ENCODE data around the gene LSP1.

Gene LSP1

DNA sequence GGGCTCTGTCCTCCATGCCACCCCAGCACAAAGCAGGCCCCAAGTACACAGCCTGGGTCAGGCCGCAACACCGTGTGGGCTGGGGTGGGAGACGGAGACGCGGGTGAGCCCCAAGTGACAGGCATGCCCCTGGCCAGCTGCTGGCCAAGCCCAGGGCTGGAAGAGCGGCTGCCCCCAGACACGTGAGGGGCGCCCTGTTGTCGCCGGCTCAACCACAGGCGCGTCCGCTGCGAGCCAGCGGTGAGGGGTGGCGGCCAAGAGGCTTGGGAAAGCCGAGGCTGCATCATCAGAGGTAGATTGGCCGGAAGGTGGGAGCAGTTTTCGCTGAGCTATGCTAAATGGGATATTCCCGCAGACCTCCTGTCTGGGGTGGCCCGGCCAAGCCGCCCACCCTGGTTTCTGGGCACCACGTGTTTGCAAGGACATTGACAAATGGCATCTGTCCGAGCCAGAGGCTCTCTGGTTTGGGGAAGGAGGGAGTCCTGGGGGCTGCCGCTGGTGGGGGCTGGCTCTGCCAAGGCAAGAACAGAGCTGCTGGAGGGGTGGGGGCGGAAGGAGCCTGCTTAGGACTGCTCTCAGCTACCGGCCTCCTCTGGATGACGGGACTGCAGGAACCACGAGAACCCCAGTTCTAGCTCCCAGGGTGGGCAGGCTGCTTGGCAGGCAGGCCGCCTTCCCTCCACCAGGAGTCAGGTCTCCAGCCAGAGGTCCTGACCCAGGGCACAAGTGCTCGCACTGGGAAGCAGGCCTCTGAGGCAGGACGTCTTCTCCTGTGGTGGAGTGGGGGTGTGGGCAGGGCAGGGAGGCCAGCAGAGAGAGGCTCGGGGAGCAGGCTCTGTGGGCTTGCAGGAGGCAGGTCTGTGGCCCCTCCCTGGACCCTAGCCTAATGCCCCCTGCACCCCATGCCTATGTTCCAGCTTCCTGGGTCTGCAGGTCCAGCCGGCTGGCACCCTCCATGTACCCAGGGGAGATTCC is 38.3 kb downstream of the LSP1 start:
- DNase-seq (ENCODE audit: low read depth), result no peak

DNA sequence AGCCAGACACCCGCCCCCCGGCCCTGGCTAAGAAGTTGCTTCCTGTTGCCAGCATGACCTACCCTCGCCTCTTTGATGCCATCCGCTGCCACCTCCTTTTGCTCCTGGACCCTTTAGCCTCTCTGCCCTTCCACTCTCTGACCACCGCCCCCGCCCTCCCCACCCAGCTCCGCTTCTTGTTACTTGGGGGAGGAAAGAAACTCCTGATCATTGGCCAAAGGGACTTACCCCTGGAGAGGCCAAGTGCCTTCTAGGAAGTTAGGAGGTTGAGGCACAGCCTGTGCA is 38.9 kb downstream of the LSP1 start, which contains the start of gene PRR33:
Gene PRR33 (minus strand): TSS at position 65 of the 285 bp plus-strand sequence. CDS start 1,311 bp downstream, outside the sequence.
- no peak for DNase-seq (ENCODE audit: low read depth)

DNA sequence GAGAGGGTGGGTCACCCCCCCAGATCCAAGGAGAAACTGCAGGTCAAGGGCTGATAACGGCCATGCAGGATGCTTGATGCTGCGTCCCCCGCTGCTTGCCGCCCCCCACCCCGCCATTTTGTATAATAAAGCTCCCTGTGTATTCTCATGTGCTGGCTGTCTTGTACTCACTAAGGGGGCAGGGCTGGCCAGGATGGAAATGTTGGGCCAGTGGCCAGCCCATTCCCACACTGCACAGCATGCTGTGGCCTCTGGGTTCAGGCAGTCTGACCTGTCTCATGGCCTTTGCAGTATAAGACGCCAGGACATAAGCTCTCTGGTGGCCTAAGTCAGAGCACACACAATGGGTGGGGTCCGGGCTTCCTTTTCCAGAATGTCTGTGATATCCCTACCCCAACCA is 39.2 kb downstream of the LSP1 start:
- DNase-seq (ENCODE audit: low read depth), result no peak

DNA sequence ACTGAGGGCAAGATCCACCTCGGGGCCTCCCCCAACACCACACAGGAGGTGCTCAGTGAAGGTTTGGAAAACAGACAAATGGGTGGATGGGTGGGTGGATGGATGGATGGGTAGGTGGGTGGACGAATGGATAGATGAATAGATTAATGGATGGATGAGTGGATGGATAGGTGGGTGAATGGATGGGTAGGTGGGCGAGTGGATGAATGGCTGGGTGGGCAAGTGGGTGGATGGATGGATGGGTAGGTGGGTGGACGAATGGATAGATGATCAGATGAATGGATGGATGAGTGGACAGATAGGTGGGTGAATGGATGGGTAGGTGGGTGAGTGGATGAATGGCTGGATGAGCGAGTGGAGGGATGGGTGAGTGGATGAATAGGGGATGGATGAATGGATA is 39.7 kb downstream of the LSP1 start:
- DNase-seq (ENCODE audit: low read depth), result no peak

DNA sequence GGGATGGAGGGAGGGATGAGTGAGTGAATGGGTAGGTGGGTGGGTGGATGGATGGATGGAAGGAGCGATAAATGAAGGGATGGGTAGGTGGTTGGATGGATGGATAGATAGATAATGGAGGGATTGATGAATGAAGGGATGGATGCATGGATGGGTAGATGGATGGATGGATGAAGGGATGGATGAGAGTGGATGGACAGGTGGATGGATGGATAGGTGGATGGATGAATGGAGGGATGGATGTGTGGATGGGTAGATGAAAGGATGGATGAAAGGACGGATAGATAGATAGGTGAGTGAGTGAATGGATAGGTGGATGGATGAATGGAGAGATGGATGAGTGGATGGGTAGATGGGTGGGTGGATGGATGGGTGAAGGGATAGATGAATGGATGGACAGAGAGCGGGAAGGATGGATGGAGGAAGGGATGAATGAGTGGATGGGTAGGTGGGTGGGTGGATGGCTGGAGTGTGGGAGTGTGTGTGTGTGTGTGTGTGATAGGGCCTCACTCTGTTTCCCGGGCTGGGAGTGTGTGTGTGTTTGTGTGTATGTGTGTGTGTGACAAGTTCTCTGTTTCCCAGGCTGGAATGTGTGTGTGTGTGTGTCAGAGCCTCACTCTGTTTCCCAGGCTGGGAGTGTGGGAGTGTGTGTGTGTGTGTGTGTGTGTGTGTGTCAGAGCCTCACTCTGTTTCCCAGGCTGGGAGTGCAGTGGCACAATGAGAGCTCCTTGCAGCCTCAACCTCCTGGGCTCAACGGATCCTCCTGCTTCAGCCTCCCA is 40.9 kb downstream of the LSP1 start:
- DNase-seq (ENCODE audit: low read depth), result no peak

DNA sequence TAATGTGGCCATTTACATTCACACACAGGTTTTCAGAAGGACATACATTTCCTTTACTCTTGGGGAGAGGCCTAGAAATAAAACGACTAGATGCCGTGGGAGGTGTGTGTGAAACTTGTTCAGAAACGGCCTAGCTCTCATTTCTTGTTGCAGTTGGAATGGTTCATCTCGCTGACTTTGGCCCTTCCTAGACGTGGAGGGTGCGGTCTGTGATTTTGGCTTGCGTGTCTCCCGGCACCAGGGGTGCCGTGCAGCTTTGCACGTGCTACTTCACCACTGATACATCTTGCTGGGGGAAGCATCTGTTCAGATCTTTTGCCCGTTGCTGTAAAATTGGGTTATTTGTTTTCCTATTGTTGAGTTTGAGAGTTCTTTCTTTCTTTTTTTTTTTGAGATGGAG is 41.9 kb downstream of the LSP1 start:
- no peak for DNase-seq (ENCODE audit: low read depth)

DNA sequence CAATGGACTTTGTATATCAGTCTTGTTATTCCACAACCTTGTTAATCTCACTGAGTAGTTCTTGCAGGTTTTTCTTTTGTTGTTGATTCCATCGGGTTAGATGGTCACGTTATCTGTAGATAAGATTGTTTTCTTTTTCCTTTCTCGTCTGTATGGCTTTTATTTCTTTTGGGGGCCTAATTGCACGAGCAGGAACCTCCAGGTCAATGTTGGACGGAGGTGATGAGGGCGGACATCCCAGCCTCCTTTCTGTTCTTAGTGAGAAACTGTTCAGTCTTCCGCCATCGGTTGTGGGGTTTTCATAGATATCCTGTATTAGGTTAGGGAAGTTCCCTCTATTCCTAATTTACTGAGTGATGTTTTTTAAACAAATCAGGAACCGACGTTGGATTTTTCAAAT is 43.6 kb downstream of the LSP1 start:
- no peak for DNase-seq (ENCODE audit: low read depth)

DNA sequence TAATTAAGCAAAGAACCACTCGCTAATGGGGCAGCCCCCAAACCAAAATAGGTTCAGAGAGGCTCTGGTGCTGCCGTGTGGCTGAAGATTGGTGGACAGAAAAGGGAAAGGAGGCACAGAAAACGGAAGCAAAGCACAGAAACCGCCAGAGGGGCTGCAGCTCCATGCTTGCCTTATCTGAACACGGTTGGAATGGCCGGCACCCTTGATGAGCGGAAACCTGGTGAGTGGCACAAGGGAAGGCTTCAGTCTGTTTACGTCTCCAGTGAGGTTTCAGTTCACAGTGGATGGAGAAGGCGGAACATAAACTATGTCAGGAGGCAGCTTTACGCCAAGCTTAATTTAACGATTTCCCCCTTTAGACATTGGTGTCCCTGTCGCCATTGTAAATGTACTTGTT is 44.0 kb downstream of the LSP1 start:
- DNase-seq (ENCODE audit: low read depth), result no peak

DNA sequence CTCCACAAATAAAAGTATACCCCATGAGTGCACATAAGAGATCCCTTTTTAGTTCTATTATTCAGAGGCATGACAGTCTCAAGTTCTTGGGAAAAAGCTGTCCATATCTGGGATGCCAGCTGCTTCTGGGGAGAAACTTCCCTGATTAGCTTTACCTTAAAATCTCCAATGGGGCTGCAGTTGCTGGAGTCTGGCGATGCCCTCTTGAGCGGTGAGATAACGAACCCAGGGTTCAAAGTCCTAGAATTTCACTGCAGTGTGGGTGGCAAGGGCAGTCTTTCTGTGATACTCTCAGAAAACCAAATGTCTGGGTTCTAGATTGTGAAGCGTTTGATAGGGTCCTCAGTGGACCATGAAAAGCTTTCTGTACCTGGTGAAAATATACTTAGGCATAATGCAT is 46.2 kb downstream of the LSP1 start:
- no peak for DNase-seq (ENCODE audit: low read depth)

DNA sequence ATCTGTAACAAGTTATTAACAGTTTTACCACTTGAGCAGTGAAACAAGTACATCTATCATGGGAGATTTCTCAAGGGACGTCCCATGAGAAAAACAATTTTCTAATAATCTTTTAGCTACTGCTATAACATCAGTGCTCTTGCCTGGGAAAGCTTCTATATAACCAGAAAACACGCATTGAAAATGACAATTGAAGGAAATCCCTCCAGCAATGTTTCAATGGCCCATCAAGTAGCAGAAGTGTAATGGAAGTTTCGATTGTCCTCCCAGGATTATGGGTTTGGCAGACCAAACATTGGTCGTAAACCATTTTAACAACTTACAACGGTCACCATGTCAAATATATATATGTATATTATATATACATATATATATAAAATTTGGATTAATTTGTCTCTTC is 46.8 kb downstream of the LSP1 start:
- no peak for DNase-seq (ENCODE audit: low read depth)

DNA sequence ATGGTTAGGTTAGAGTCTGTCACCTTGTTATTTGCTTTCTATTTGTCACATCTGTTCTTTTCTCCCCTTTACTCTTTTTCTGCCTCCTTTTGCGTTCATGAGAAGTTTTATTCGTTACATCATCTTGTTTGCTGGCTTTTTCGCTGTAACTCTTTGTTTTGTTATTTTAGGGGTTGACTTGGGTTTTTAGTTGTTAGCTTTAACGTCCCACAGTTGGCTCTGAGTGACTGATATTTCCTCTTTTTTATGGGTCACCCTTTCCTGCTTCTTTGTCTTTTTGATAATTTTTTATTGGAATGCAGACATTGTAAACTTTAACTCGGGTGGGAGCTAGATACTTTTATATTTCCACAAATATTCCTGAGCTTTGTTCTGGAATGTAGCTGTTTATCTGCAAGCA is 53.3 kb downstream of the LSP1 start:
- no peak for DNase-seq (ENCODE audit: low read depth)

DNA sequence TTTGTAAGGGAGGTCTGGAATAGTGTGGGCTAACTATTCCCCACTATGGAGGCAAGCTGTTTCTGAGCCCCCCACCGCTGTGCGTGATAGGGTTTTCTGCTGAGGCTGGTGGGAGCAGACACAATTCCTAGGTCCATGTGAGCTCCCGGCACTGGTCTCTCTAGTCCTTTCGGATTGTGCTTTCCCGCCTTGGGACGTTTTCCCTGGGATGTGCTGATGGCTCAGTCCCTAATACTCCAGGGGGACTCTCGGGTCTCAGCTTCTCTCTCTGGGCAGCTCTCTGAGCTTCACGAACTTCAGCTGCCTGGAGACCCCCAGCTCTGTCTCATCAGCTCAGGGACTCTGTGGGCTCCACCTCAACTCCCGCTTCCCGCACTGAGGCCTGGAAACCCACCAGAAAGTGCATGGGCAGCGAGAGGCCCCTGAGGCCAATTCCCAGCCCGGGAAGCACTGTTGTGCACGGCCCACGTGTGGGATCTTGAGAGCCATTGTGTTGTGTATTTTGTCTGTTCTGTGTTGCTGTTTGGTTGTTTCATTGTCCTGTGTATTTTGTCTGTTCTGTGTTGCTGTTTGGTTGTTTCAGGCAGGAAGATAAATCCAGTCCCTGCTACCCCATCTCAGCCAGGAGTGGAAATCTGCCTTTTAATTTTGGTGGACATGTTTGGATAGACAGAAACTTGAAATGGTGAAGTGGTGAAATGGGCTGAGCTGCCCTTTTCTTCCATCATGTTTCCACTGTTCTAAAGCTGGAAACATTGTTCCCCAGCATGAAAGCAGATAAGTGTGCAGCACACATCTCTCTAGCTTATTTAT is 53.9 kb downstream of the LSP1 start:
- no peak for DNase-seq (ENCODE audit: low read depth)

DNA sequence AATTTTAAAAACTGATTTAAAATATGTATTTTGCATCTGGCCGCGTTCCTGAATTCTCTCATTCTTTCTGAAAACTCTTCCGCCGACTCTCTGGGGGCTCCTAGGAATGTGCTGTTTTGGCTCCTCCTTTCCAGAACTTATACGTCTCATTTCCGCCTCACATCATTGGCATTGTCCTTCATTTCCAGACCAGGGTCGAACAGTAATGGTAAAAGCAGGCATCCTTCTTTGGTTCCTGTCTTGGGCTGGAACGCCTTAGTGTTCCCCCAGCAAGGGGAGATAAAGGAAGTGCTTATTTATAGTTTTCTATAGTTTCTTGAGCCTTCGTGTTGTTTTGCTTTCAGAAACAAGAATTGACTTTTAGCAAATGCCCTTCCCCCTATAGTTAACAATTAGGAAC is 55.7 kb downstream of the LSP1 start:
- DNase-seq (ENCODE audit: low read depth), result no peak

DNA sequence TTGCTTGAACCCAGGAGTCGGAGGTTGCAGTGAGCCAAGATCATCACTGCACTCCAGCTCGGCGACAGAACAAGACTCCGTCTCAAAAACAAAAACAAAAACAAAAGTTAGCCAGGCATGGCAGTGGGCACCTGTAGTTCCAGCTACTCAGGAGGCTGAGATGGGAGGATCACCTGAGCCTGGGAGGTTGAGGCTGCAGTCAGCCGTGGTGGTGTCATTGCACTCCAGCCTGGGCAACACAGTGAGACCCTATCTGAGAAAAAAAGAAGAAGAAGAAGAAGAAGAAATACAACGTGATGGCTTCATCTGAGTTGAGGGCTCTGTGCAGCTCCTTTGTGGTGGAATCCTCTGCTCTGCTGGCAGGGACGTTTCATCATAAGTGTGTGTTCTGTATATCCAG is 56.6 kb downstream of the LSP1 start:
- DNase-seq (ENCODE audit: low read depth), result no peak

DNA sequence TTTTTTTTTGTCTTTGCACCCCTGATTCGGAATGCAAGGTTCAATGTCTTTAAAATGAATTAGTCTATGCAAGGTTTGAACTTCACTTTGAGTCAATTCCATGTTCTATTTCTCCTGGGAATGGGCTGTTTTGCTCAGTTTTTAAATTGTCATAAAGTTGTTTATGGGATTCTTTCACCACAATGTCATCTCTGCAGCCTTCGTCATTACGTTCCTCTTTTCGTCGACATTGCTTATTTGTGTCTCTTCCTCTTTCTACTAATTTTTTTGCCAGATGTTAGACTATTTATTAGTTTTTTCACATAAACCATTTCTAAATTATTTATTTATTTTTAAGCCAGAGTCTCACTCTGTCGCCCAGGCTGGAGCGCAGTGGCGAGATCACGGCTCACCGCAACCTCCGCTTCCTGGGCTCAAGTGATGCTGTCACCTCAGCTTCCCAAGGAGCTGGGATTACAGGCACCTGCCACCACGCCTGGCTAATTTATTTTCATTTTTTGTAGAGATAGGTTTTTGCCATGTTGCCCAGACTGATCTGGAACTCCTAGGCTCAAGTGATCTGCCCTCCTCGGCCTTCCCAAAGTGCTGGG is 59.5 kb downstream of the LSP1 start:
- DNase-seq (ENCODE audit: low read depth), result no peak

DNA sequence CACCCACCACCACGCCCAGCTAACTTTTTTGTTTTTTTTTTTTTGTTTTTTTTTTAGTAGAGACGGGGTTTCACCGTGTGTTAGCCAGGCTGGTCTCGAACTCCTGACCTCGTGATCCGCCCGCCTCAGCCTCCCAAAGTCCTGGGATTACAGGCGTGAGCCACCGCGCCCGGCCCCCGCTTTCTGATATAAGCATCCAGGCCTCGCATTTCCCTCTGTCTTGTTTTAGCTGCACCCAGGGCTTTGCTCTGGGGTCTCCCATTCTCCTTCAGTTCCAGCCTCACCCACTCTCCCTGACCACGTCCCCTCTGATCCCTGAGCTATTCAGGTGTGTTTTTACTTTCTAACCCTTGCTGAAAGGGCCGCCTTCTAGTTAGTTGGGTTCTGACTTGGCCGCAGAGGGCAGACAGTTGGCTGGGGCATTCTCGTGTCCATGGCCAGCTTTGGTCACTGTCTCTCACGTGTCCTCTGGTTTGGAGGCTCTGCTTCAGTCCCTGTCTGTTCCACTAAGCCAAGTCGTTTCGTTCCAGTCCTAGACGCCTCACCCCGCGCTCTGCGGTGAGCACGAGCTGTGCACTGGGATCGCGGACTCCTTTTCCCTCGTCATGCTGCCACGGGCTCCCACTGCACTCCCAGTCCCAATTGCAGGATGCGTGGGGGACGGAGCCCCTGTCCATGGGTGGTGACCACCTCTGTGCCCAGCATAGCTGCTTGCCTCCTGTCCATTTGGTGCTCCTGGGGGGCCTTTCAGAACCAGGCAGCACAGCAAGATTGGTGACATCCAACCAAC is 60.6 kb downstream of the LSP1 start:
- no peak for DNase-seq (ENCODE audit: low read depth)

DNA sequence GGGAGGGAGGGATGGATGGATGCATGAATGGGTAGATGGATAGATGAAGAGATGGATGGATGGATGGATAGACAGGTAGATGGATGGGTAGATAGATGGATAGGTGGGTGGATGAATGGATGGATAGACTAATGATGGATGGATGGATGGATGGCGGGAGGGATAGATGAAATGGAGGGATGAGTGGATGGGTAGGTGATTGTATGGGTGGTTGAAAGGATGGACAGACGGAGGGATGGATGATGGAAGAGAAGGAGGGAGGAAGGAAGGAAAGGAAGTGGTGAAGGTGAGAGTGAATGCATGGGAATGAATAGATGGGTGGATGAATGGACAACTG is 62.9 kb downstream of the LSP1 start:
- no peak for DNase-seq (ENCODE audit: low read depth)

DNA sequence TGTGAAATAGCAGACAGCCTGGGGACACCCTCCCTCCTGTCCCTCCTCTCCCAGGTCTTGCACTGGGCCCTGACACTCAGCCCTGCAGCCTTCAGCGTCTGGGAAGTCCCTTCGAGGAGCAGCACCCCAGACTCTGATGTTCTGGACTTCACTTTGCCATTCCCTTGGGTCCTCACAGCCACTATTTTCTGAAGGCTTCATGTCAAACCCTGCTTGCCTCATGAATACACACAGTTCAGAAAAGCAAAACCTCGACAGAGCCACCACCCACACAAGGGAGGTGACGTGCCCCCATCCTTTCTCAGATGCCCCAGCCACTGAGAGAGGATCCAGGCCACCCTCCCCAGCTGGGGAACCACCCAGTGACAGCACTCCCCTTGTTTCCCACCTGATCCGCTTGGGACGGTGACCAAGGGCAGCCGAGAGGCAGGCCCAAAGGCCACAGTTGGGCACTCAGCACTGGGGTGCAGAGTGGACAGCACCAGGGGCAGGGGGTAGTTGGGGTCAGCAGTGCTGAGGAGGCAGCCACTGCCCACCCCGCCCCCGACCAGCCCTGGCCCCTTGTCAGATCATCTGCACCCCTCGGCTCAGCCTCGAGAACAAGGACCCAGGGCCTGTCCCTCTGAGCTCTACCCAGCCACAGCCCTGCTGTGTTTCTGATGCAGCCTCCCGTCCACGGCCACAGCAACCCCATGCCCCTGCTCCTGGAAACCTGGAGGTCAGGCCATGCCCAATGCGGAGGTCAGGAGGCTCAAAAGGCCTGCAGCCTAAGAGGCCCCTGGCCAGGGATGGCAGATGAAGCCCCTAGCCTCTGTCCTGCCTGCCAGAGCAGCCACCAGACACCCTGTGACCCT is 63.5 kb downstream of the LSP1 start:
- no peak for DNase-seq (ENCODE audit: low read depth)

DNA sequence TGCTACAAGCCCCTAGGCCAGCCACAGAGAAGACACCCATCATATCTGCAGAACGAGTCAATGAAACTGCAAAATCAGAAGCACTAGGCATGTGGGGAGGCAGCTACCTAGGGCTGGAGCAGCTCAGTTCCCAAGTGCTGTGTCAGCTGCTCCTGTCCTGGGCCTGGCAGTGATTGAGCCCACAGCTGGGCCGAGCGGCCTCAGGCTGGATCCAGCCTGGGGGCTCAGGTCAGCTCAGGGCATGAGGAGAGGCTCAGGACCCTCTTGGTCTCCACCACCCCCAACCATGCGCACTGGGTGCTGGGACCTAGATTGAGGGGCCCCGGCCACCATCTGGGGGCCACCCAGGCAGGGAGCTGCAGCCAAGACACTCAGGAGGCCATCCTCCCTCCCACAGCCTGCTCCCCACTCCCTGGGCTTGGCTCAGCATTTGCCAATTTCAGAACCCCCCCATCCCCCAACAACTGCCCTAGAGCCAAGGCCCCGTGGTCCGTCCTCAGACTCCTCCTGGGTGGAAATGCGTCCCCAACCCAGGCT is 64.2 kb downstream of the LSP1 start:
- DNase-seq (ENCODE audit: low read depth), result no peak
